SK-N-SH (cell line): ENCODE data around the gene CUX1. TPM values are rescaled to one million over a fixed set of nuclear protein-coding genes. Genes with fewer than 3 reads are reported as not detected.

Experiments
- CTCF ChIA-PET: fragments of 300-600, 350-600 bp; formaldehyde crosslinking; extraction: SDS; loops from one replicate; lab custom pipeline; 2021; lab: Yijun Ruan, JAX
- POLR2A ChIA-PET: fragments of 350-600 bp; sonication (Branson Sonifier 250); formaldehyde crosslinking; extraction: SDS; loops from one replicate; lab custom pipeline; 2020; ENCODE audit warnings: antibody characterized with exemption, inconsistent platforms; lab: Yijun Ruan, JAX
- DNase-seq: peaks from one replicate; pipeline ENCODE4 v3.0.0; 2012
- H2AFZ ChIP-seq: fragments of 200-600 bp; sonication (generic); 2 replicates; pipeline ENCODE4 v1.8.1; 2016; ENCODE audit warnings: antibody characterized with exemption, mild to moderate bottlenecking, low read depth
- H3F3A ChIP-seq: fragments of 200-600 bp; sonication (generic); replicated peaks from 2 replicates; pipeline ENCODE3; 2016; ENCODE audit warnings: antibody characterized with exemption, mild to moderate bottlenecking; ENCODE audit not compliant: insufficient read depth
- H3K27ac ChIP-seq, 2 experiments: fragments of 200-500 bp in 1 of 2; fragments of 200-600 bp in 1 of 2; sonication (Bioruptor generic) in 1 of 2; sonication (generic), shearing (Covaris generic) in 1 of 2; 2 replicates each; pipeline versions ENCODE4 v1.5.1 to v1.6.1; 2014 to 2016; ENCODE audit warnings: low read depth in 2 of 2, inconsistent platforms in 1 of 2, low read length in 1 of 2, mild to moderate bottlenecking in 1 of 2, mixed read lengths in 1 of 2
- H3K27me3 ChIP-seq: fragments of 200-600 bp; sonication (generic), shearing (Covaris generic); 2 replicates; pipeline ENCODE4 v1.6.1; 2016; ENCODE audit warnings: mixed run types; ENCODE audit not compliant: insufficient read depth
- H3K36me3 ChIP-seq, 2 experiments: fragments of 200-500 bp in 1 of 2; fragments of 200-600 bp in 1 of 2; sonication (Bioruptor generic) in 1 of 2; sonication (generic) in 1 of 2; replicated peaks in 1 of 2; 2 replicates each; pipeline versions ENCODE3 to v1.5.1; 2014 to 2016; ENCODE audit warnings: low read length in 1 of 2, mild to moderate bottlenecking in 1 of 2; ENCODE audit not compliant: insufficient read depth in 2 of 2, control insufficient read depth in 1 of 2
- H3K4me1 ChIP-seq, 2 experiments: fragments of 200-500 bp in 1 of 2; fragments of 200-600 bp in 1 of 2; sonication (Bioruptor generic) in 1 of 2; sonication (generic), shearing (Covaris generic) in 1 of 2; 2 replicates each; pipeline versions ENCODE4 v1.5.1 to v1.6.1; 2014 to 2016; ENCODE audit warnings: low read depth in 1 of 2, low read length in 1 of 2, mixed run types in 1 of 2; ENCODE audit not compliant: insufficient read depth in 2 of 2, control insufficient read depth in 1 of 2
- H3K4me2 ChIP-seq: fragments of 200-600 bp; sonication (generic), shearing (Covaris generic); 2 replicates; pipeline ENCODE4 v1.6.1; 2017; ENCODE audit warnings: mixed run types
- H3K4me3 ChIP-seq, 2 experiments: fragments of 200-500 bp in 1 of 2; fragments of 200-600 bp in 1 of 2; sonication (Bioruptor generic) in 1 of 2; sonication (generic), shearing (Covaris generic) in 1 of 2; 2 replicates each; pipeline versions ENCODE4 v1.5.1 to v1.8.1; 2014 to 2016; ENCODE audit warnings: low read depth in 2 of 2, inconsistent platforms in 1 of 2, low read length in 1 of 2, mild to moderate bottlenecking in 1 of 2, mixed read lengths in 1 of 2, moderate library complexity in 1 of 2
- H3K79me2 ChIP-seq: fragments of 200-600 bp; sonication (generic); 2 replicates; pipeline ENCODE4 v1.8.1; 2017; ENCODE audit warnings: mild to moderate bottlenecking; ENCODE audit not compliant: insufficient read depth
- H3K9ac ChIP-seq: fragments of 200-600 bp; sonication (generic); 2 replicates; pipeline ENCODE4 v1.6.1; 2017; ENCODE audit warnings: mixed run types
- H3K9me2 ChIP-seq: fragments of 200-600 bp; sonication (generic); 2 replicates; pipeline ENCODE4 v1.6.1; 2017; ENCODE audit warnings: mixed run types
- H3K9me3 ChIP-seq: fragments of 200-600 bp; sonication (generic); 2 replicates; pipeline ENCODE4 v1.6.1; 2017; ENCODE audit warnings: mixed run types, mild to moderate bottlenecking, moderate library complexity
- H4K20me1 ChIP-seq: fragments of 200-600 bp; sonication (generic); 2 replicates; pipeline ENCODE4 v1.6.1; 2017; ENCODE audit warnings: mild to moderate bottlenecking, mixed run types; ENCODE audit not compliant: insufficient read depth
- CHD2 ChIP-seq: fragments of 150-350 bp; IDR thresholded peaks from 2 replicates; pipeline ENCODE4 v1.6.1; 2018; ENCODE audit warnings: low read length; ENCODE audit not compliant: partially characterized antibody
- ELF1 ChIP-seq: IDR thresholded peaks from 2 replicates; pipeline ENCODE4 v1.4.0; 2012
- EZH2phosphoT487 ChIP-seq: fragments of 200-600 bp; sonication (generic); IDR thresholded peaks from 2 replicates; pipeline ENCODE4 v1.6.1; 2017; ENCODE audit warnings: low read depth, mixed run types, mild to moderate bottlenecking, antibody characterized with exemption, moderate library complexity, borderline replicate concordance
- FOXM1 ChIP-seq: IDR thresholded peaks from 2 replicates; pipeline ENCODE4 v1.4.0; 2012; ENCODE audit warnings: low read depth, mild to moderate bottlenecking
- GABPA ChIP-seq: IDR thresholded peaks from 2 replicates; pipeline ENCODE4 v1.4.0; 2012; ENCODE audit warnings: low read depth, mild to moderate bottlenecking
- GATA2 ChIP-seq: sonication (generic); formaldehyde crosslinking; IDR thresholded peaks from 2 replicates; pipeline ENCODE4 v1.5.0; 2020; ENCODE audit warnings: mild to moderate bottlenecking, missing genetic modification reagents
- MEF2A ChIP-seq: IDR thresholded peaks from 2 replicates; pipeline ENCODE4 v1.4.0; 2012; ENCODE audit warnings: low read depth, borderline replicate concordance
- NRF1 ChIP-seq: IDR thresholded peaks from 2 replicates; pipeline ENCODE4 v1.6.1; 2012; ENCODE audit warnings: low read depth, mild to moderate bottlenecking, low read length
- RCOR1 ChIP-seq: fragments of 150-350 bp; IDR thresholded peaks from 2 replicates; pipeline ENCODE4 v1.6.1; 2017; ENCODE audit warnings: antibody characterized with exemption, low read length
- RFX5 ChIP-seq: IDR thresholded peaks from 2 replicates; pipeline ENCODE4 v1.6.1; 2012; ENCODE audit warnings: mild to moderate bottlenecking, improper control_type of control experiment, low read length
- RXRA ChIP-seq: IDR thresholded peaks from 2 replicates; pipeline ENCODE4 v1.4.0; 2012; ENCODE audit warnings: low read depth, mild to moderate bottlenecking, borderline replicate concordance
- SMC3 ChIP-seq: IDR thresholded peaks from 2 replicates; pipeline ENCODE4 v1.6.1; 2012; ENCODE audit warnings: low read depth, low read length, improper control_type of control experiment
- TCF12 ChIP-seq: IDR thresholded peaks from 2 replicates; pipeline ENCODE4 v1.4.0; 2012
- WGBS: methylation state at CpG from one replicate; pipeline ENCODE4 v1.1.6; 2017; ENCODE audit warnings: low lambda C conversion rate; 5-methylcytosine and 5-hydroxymethylcytosine counted together
- polyA plus RNA-seq, 3 experiments: library from polyadenylated mRNA; depleted of rRNA; stranded (reverse); fragments of >200 nt; gene quantifications; 2 replicates each; pipeline ENCODE4 v1.2.3, GENCODE V29; 2012
- TF ChIP-seq, protein P1 (sequence below): fragments of 150-350 bp; IDR thresholded peaks from 2 replicates; pipeline ENCODE4 v1.6.1; 2016; ENCODE audit warnings: mild to moderate bottlenecking, low read depth, low read length
- TF ChIP-seq, protein P2 (sequence below): fragments of 150-350 bp; IDR thresholded peaks from 2 replicates; pipeline ENCODE4 v1.6.1; 2017; ENCODE audit warnings: antibody characterized with exemption, low read length, low read depth, borderline replicate concordance

The CUX1 gene
- polyA plus RNA-seq, 1 of the 3 experiments (the other 2 are of a cell fraction) = 68.6 TPM

DNA sequence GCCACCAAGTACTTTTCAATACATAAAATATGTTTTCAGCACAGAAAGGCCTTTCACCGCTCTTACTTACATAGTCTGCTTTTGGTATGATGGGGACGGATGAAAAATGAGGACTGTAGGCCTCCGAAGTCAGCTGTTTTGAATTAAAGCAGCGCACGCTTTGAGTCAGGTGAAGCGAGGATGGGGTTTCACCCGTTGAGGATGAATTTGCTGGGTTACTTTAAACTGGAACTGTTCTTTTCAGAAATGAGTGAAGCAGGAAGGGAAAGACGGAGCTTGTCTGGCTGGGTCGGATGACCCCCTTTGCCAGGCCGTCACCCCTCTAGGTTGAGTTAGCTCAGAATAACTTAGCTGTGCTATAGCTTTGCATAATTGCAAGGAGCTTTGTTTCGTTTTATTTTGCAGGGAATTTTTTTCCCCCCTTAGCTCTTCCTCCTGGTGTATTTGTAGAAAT is 40.0 kb downstream of the CUX1 start:
- Histone ChIP-seq H3K27me3 (no peaks in the 10 kb centered on the region), H3K4me2 (peak overlapping the region; percentile 79), H3K9ac (peak overlapping the region; percentile 12; the same call in 1 of the 2 replicates), H3K9me3 (no peaks in the 10 kb centered on the region), H3K27ac (peak overlapping the region; percentile 86 to 87), H3F3A (peaks cover 28% of the 10 kb centered on the region), H3K9me2 (no peaks in the 10 kb centered on the region), H3K79me2 (peaks cover 89% of the 10 kb centered on the region), H3K36me3 (no peaks in the 10 kb centered on the region), H3K4me3 (peak overlapping the region; percentile 37 to 54; a peak in 3 of 4 replicates), H4K20me1 (peaks cover 47% of the 10 kb centered on the region), H3K4me1 (peaks cover 19 to 21% of the 10 kb centered on the region in 2 experiments), H2AFZ (no peak overlapping the region)
- 66% methylated on average over 11 of the region's 11 CpGs for WGBS
- CTCF ChIA-PET = interaction anchor here (0.6 to 4.4 kb wide), 38 partner anchors 10 to 395 kb away, joined by 3 to 31 read pairs (median 5); partner anchors contain the start of gene CUX1
- TF ChIP-seq TCF12 (peak; percentile 38; the same call in 1 of the 2 replicates), GABPA (no peak)
- TF ChIP-seq, protein P1, sequence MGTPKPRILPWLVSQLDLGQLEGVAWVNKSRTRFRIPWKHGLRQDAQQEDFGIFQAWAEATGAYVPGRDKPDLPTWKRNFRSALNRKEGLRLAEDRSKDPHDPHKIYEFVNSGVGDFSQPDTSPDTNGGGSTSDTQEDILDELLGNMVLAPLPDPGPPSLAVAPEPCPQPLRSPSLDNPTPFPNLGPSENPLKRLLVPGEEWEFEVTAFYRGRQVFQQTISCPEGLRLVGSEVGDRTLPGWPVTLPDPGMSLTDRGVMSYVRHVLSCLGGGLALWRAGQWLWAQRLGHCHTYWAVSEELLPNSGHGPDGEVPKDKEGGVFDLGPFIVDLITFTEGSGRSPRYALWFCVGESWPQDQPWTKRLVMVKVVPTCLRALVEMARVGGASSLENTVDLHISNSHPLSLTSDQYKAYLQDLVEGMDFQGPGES = no peak
- peak; percentile 65 for DNase-seq
- POLR2A ChIA-PET = no interaction called here

DNA sequence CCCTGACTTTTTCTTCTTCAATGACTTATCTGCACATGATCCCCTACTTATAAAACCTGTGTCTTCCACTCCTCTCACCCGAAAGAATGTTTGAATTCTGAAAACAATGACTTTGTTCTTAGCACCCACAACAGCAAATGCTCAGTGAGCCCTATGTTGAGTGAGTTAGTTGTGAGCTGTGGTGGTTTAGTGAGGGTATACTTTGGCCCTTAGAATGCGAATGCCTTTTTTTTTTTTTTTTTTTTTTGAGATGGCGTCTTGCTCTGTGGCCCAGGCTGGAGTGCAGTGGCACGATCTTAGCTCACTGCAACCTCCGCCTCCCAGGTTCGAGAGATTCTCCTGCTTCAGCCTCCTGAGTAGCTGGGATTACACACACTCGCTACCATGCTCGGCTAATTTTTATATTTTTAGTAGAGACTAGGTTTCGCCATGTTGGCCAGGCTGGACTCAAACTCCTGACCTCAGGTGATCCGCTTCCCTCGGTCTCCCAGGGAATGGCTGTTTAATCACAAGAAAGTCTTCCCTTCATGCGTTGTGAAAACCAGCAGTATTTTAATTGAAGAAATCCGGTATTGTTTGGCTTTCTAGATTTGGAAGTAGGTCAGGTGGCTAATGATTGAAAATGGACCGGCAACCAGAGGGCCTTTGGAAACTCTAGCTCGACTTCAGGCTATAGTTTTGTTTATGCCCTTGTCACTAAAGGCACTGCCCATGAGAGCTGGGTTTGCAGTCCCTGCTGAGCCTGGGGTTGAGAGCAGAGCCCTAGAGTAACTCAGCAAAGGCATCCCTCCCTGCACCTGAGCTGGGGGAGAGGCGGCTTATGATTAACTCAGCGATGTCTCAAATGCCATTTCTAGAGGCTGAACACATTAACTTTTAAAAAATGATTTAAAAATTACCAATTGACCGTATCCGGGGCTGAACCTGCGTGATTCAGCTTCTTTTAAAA is 41.3 kb downstream of the CUX1 start:
- Histone ChIP-seq H3K9me3 (no peaks in the 10 kb centered on the region), H3K4me1 (peaks cover 22 to 23% of the 10 kb centered on the region in 2 experiments), H3K4me3 (no peak overlapping the region), H3K4me2 (no peak overlapping the region), H3K9ac (no peak overlapping the region), H3K79me2 (peaks cover 89% of the 10 kb centered on the region), H3K9me2 (no peaks in the 10 kb centered on the region)
- TF ChIP-seq ELF1 (no peak), GATA2 (CRISPR knock-in tag) (no peak), FOXM1 (no peak), NRF1 (no peak), MEF2A (no peak), CHD2 (no peak), RFX5 (no peak), GABPA (no peak), SMC3 (no peak), RCOR1 (no peak), RXRA (no peak), EZH2phosphoT487 (no peak)
- TF ChIP-seq, protein P2, sequence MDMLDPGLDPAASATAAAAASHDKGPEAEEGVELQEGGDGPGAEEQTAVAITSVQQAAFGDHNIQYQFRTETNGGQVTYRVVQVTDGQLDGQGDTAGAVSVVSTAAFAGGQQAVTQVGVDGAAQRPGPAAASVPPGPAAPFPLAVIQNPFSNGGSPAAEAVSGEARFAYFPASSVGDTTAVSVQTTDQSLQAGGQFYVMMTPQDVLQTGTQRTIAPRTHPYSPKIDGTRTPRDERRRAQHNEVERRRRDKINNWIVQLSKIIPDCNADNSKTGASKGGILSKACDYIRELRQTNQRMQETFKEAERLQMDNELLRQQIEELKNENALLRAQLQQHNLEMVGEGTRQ = no peak
- TF ChIP-seq, all 33 proteins: peak for 0
- H3K36me3 ChIP-seq = no peaks in the 10 kb centered on the region
- H3F3A ChIP-seq = peaks cover 28% of the 10 kb centered on the region
- 93% methylated on average over 20 of the region's 20 CpGs for WGBS
- H3K27ac ChIP-seq = no peak overlapping the region
- no peaks in the 10 kb centered on the region for H3K27me3 ChIP-seq
- no peak overlapping the region for H2AFZ ChIP-seq
- peaks cover 41% of the 10 kb centered on the region for H4K20me1 ChIP-seq
- DNase-seq = no peak
- POLR2A ChIA-PET = interaction anchor here (0.6 kb wide), 1 partner anchor 121 kb away, joined by 4 read pairs; no protein-coding TSS in a partner anchor
- CTCF ChIA-PET = interaction anchor here (0.9 to 4.4 kb wide), 8 partner anchors 10 to 377 kb away, joined by 3 to 31 read pairs (median 10); no protein-coding TSS in a partner anchor
